ENCODE data around the gene MRPL41. TPM values are rescaled to one million over a fixed set of nuclear protein-coding genes. Genes with fewer than 3 reads are reported as not detected.

MRPL41 gene
- total and polyA plus RNA-seq, 4 donors: 25.8 to 86.6 (median 41.7) TPM

- H3K9me3 ChIP-seq (ENCODE audit: control insufficient read depth, low read length): no peaks in the 10 kb centered on the region
- no peak overlapping the region for H3K4me3 ChIP-seq (ENCODE audit: low read length in 2 of 2)
- ATAC-seq (ENCODE audit: low FRiP score): peak; percentile 11
- H3K27me3 ChIP-seq (ENCODE audit: control insufficient read depth in 1 of 2, insufficient read depth in 2 of 2, low read length in 1 of 2): no peaks in the 10 kb centered on the region
- H3K27ac ChIP-seq (ENCODE audit: low read depth in 1 of 2, low read length in 2 of 2): no peak overlapping the region
- no peaks in the 10 kb centered on the region for H3K36me3 ChIP-seq (ENCODE audit: control insufficient read depth in 1 of 2, insufficient read depth in 2 of 2, low read length in 1 of 2)
- no peak for DNase-seq
- H3K4me1 ChIP-seq (ENCODE audit: control insufficient read depth in 1 of 2, insufficient read depth in 2 of 2, low read length in 2 of 2): no peaks in the 10 kb centered on the region
- WGBS, 2 donors: 87 to 90% methylated on average over 29 to 30 of the region's 30 CpGs
- intact Hi-C loops (cut with DNase I): loop anchor here in 1 of 2 donors (10.0 kb wide), 1 partner anchor 96 kb away; the partner anchor contains the start of genes EXD3 and NOXA1
Measured at GRCh38 chr9:137520614-137521404, 30.9 kb upstream of the MRPL41 start.

- ATAC-seq (ENCODE audit: low FRiP score): no peak
- 91 to 94% methylated on average over 18 of the region's 18 CpGs for WGBS, 2 donors
- intact Hi-C loops (cut with DNase I): loop anchor here in 1 of 2 donors (10.0 kb wide), 1 partner anchor 97 kb away; the partner anchor contains the start of genes EXD3 and NOXA1
Measured at GRCh38 chr9:137521405-137521985, 30.2 kb upstream of the MRPL41 start.

GRCh38 chr9:137522746-137523455 is 28.8 kb upstream of the MRPL41 start:
- Histone ChIP-seq H3K4me1 (ENCODE audit: control insufficient read depth in 1 of 2, insufficient read depth in 2 of 2, low read length in 2 of 2) (no peaks in the 10 kb centered on the region), H3K27me3 (ENCODE audit: control insufficient read depth in 1 of 2, insufficient read depth in 2 of 2, low read length in 1 of 2) (no peaks in the 10 kb centered on the region), H3K27ac (ENCODE audit: low read depth in 1 of 2, low read length in 2 of 2) (no peak overlapping the region), H3K36me3 (ENCODE audit: control insufficient read depth in 1 of 2, insufficient read depth in 2 of 2, low read length in 1 of 2) (no peaks in the 10 kb centered on the region), H3K9me3 (ENCODE audit: control insufficient read depth, low read length) (no peaks in the 10 kb centered on the region), H3K4me3 (ENCODE audit: low read length in 2 of 2) (no peak overlapping the region)
- DNase-seq (no peak), ATAC-seq (ENCODE audit: low FRiP score) (peak; percentile 29)
- intact Hi-C loops (cut with DNase I): loop anchor here in 1 of 2 donors (10.0 kb wide), 1 partner anchor 98 kb away; the partner anchor contains the start of genes EXD3 and NOXA1
- 91 to 92% methylated on average over 36 of the region's 36 CpGs for WGBS, 2 donors

More at GRCh38 chr9:137521405-137521985, 30.2 kb upstream of the MRPL41 start:
- no peak for DNase-seq
- H3K27me3 ChIP-seq (ENCODE audit: control insufficient read depth in 1 of 2, insufficient read depth in 2 of 2, low read length in 1 of 2): no peaks in the 10 kb centered on the region
- no peak overlapping the region for H3K4me3 ChIP-seq (ENCODE audit: low read length in 2 of 2)
- no peak overlapping the region for H3K27ac ChIP-seq (ENCODE audit: low read depth in 1 of 2, low read length in 2 of 2)
- no peaks in the 10 kb centered on the region for H3K9me3 ChIP-seq (ENCODE audit: control insufficient read depth, low read length)
- no peaks in the 10 kb centered on the region for H3K36me3 ChIP-seq (ENCODE audit: control insufficient read depth in 1 of 2, insufficient read depth in 2 of 2, low read length in 1 of 2)
- H3K4me1 ChIP-seq (ENCODE audit: control insufficient read depth in 1 of 2, insufficient read depth in 2 of 2, low read length in 2 of 2): no peaks in the 10 kb centered on the region

GRCh38 chr9:137524161-137524980 is 27.3 kb upstream of the MRPL41 start:
- no peaks in the 10 kb centered on the region for H3K4me1 ChIP-seq (ENCODE audit: control insufficient read depth in 1 of 2, insufficient read depth in 2 of 2, low read length in 2 of 2)
- H3K36me3 ChIP-seq (ENCODE audit: control insufficient read depth in 1 of 2, insufficient read depth in 2 of 2, low read length in 1 of 2): no peaks in the 10 kb centered on the region
- ATAC-seq (ENCODE audit: low FRiP score) (no peak), DNase-seq (no peak)
- no peaks in the 10 kb centered on the region for H3K9me3 ChIP-seq (ENCODE audit: control insufficient read depth, low read length)
- intact Hi-C loops (cut with DNase I): loop anchor here in 1 of 2 donors (2.0 to 10.0 kb wide), 2 partner anchors 100 to 230 kb away; partner anchors contain the start of genes EXD3 and NOXA1
- 95 to 96% methylated on average over 33 of the region's 33 CpGs for WGBS, 2 donors
- no peaks in the 10 kb centered on the region for H3K27me3 ChIP-seq (ENCODE audit: control insufficient read depth in 1 of 2, insufficient read depth in 2 of 2, low read length in 1 of 2)
- no peak overlapping the region for H3K27ac ChIP-seq (ENCODE audit: low read depth in 1 of 2, low read length in 2 of 2)
- H3K4me3 ChIP-seq (ENCODE audit: low read length in 2 of 2): no peak overlapping the region

GRCh38 chr9:137524981-137525317 is 26.7 kb upstream of the MRPL41 start:
- Histone ChIP-seq H3K27me3 (ENCODE audit: control insufficient read depth in 1 of 2, insufficient read depth in 2 of 2, low read length in 1 of 2) (no peaks in the 10 kb centered on the region), H3K9me3 (ENCODE audit: control insufficient read depth, low read length) (no peaks in the 10 kb centered on the region), H3K27ac (ENCODE audit: low read depth in 1 of 2, low read length in 2 of 2) (no peak overlapping the region), H3K4me3 (ENCODE audit: low read length in 2 of 2) (no peak overlapping the region), H3K4me1 (ENCODE audit: control insufficient read depth in 1 of 2, insufficient read depth in 2 of 2, low read length in 2 of 2) (no peaks in the 10 kb centered on the region), H3K36me3 (ENCODE audit: control insufficient read depth in 1 of 2, insufficient read depth in 2 of 2, low read length in 1 of 2) (no peaks in the 10 kb centered on the region)
- no peak for ATAC-seq (ENCODE audit: low FRiP score)
- no peak for DNase-seq
- intact Hi-C loops (cut with DNase I): loop anchor here in 1 of 2 donors (2.0 to 10.0 kb wide), 2 partner anchors 100 to 230 kb away; partner anchors contain the start of genes EXD3 and NOXA1
- WGBS, 2 donors: 87 to 91% methylated on average over 5 of the region's 5 CpGs

- ATAC-seq (ENCODE audit: low FRiP score): no peak
- no peak overlapping the region for H3K27ac ChIP-seq (ENCODE audit: low read depth in 1 of 2, low read length in 2 of 2)
- H3K4me1 ChIP-seq (ENCODE audit: control insufficient read depth in 1 of 2, insufficient read depth in 2 of 2, low read length in 2 of 2): peaks cover 0 to 2% of the 10 kb centered on the region in 2 donors
- WGBS, 2 donors: 78 to 82% methylated on average over 5 of the region's 5 CpGs
- H3K27me3 ChIP-seq (ENCODE audit: control insufficient read depth in 1 of 2, insufficient read depth in 2 of 2, low read length in 1 of 2): no peaks in the 10 kb centered on the region
- no peaks in the 10 kb centered on the region for H3K36me3 ChIP-seq (ENCODE audit: control insufficient read depth in 1 of 2, insufficient read depth in 2 of 2, low read length in 1 of 2)
- H3K4me3 ChIP-seq (ENCODE audit: low read length in 2 of 2): no peak overlapping the region
- DNase-seq: no peak
- intact Hi-C loops (cut with DNase I): no loop called here
- H3K9me3 ChIP-seq (ENCODE audit: control insufficient read depth, low read length): no peaks in the 10 kb centered on the region
Measured at GRCh38 chr9:137530331-137530730, 21.3 kb upstream of the MRPL41 start.

- WGBS, 2 donors: 75 to 78% methylated on average over 17 of the region's 17 CpGs
- no peak overlapping the region for H3K4me3 ChIP-seq (ENCODE audit: low read length in 2 of 2)
- ATAC-seq (ENCODE audit: low FRiP score) (no peak), DNase-seq (no peak)
- H3K9me3 ChIP-seq (ENCODE audit: control insufficient read depth, low read length): no peaks in the 10 kb centered on the region
- peaks cover 0 to 2% of the 10 kb centered on the region in 2 donors for H3K4me1 ChIP-seq (ENCODE audit: control insufficient read depth in 1 of 2, insufficient read depth in 2 of 2, low read length in 2 of 2)
- no peaks in the 10 kb centered on the region for H3K36me3 ChIP-seq (ENCODE audit: control insufficient read depth in 1 of 2, insufficient read depth in 2 of 2, low read length in 1 of 2)
- no peak overlapping the region for H3K27ac ChIP-seq (ENCODE audit: low read depth in 1 of 2, low read length in 2 of 2)
- H3K27me3 ChIP-seq (ENCODE audit: control insufficient read depth in 1 of 2, insufficient read depth in 2 of 2, low read length in 1 of 2): no peaks in the 10 kb centered on the region
- intact Hi-C loops (cut with DNase I): no loop called here
Measured at GRCh38 chr9:137531099-137531765, 20.4 kb upstream of the MRPL41 start.

Measured in aorta (tissue), 5 donors.